Suprapubic skin (tissue), 4 donors: Measurements from ENCODE around the gene SLFN13. TPM values are rescaled to one million over a fixed set of nuclear protein-coding genes. Genes with fewer than 3 reads are reported as not detected.
"Not testable (repeated sequence)": the region's sequence is repeated elsewhere in the genome, so short reads cannot be mapped to it uniquely, and the experiment has no call there.

Source experiments
- DNase-seq, 2 donors: peaks; one replicate each; pipeline ENCODE4 v3.0.0-alpha.2; 2019; ENCODE audit warnings: low spot score in 2 of 2
- H3K27ac ChIP-seq: fragments of 200-600 bp; sonication (generic); one replicate; pipeline ENCODE4 v1.5.1; 2019
- H3K27me3 ChIP-seq: fragments of 200-600 bp; sonication (generic); one replicate; pipeline ENCODE4 v1.5.1; 2019
- H3K36me3 ChIP-seq: fragments of 200-600 bp; sonication (generic); one replicate; pipeline ENCODE4 v1.5.1; 2019
- H3K4me1 ChIP-seq: fragments of 200-600 bp; sonication (generic); one replicate; pipeline ENCODE4 v1.5.1; 2019
- H3K4me3 ChIP-seq: fragments of 200-600 bp; sonication (generic); one replicate; pipeline ENCODE4 v1.5.1; 2019; ENCODE audit warnings: mild to moderate bottlenecking
- H3K9me3 ChIP-seq: fragments of 200-600 bp; sonication (generic); one replicate; pipeline ENCODE4 v1.5.1; 2019
- CTCF ChIP-seq, 2 donors: fragments of 200-600 bp in 1 of 2; fragments of 450-650 bp in 1 of 2; sonication (generic) in 1 of 2; IDR thresholded peaks; one replicate each; pipeline ENCODE4 v1.5.1; 2016 to 2019; ENCODE audit warnings: antibody characterized with exemption in 2 of 2, mild to moderate bottlenecking in 1 of 2, moderate library complexity in 1 of 2
- EP300 ChIP-seq: sonication (generic); formaldehyde crosslinking; IDR thresholded peaks from one replicate; pipeline ENCODE4 v1.6.1; 2017; ENCODE audit warnings: antibody characterized with exemption
- POLR2A ChIP-seq, 2 donors: fragments of 450-650 bp; IDR thresholded peaks; one replicate each; pipeline ENCODE4 v1.6.1; 2017; ENCODE audit warnings: antibody characterized with exemption in 2 of 2, mild to moderate bottlenecking in 2 of 2, moderate library complexity in 2 of 2
- POLR2AphosphoS5 ChIP-seq, 3 donors: sonication (generic); formaldehyde crosslinking; IDR thresholded peaks; one replicate each; pipeline ENCODE4 v1.6.1; 2017; ENCODE audit warnings: antibody characterized with exemption in 3 of 3
- WGBS: methylation state at CpG from one replicate; pipeline ENCODE4 v1.1.5; 2018; 5-methylcytosine and 5-hydroxymethylcytosine counted together
- total RNA-seq, 4 donors: library from RNA; depleted of rRNA; stranded (reverse); fragments of >200 nt; gene quantifications; one replicate each; pipeline ENCODE4 v1.1.0, GENCODE V29; 2016

Gene SLFN13
- total RNA-seq, 4 donors from 2014 or later = 2.2 to 7.8 (median 6.0) TPM

GRCh38 chr17:35467824-35468223 is 19.3 kb upstream of the SLFN13 start:
- H3K4me3 ChIP-seq = no peak overlapping the region
- WGBS = 78% methylated on average over 4 of the region's 4 CpGs
- no peaks in the 10 kb centered on the region for H3K9me3 ChIP-seq
- no peaks in the 10 kb centered on the region for H3K4me1 ChIP-seq
- no peak overlapping the region for H3K27ac ChIP-seq
- no peak for TF ChIP-seq CTCF (IDR thresholded peaks at IDR 0.05)
- H3K36me3 ChIP-seq = no peaks in the 10 kb centered on the region
- DNase-seq = no peak
- H3K27me3 ChIP-seq = peaks cover 20% of the 10 kb centered on the region

- Histone ChIP-seq H3K27me3 (peaks cover 57% of the 10 kb centered on the region), H3K27ac (no peak overlapping the region), H3K36me3 (no peaks in the 10 kb centered on the region), H3K4me1 (peaks cover 9% of the 10 kb centered on the region), H3K9me3 (no peaks in the 10 kb centered on the region), H3K4me3 (peak overlapping the region; percentile 44)
- DNase-seq = no peak
- TF ChIP-seq POLR2A (IDR thresholded peaks at IDR 0.05) (no peak), POLR2AphosphoS5 (IDR thresholded peaks at IDR 0.05) (no peak), EP300 (no peak), CTCF (IDR thresholded peaks at IDR 0.05) (no peak)
- WGBS = 6% methylated on average over 14 of the region's 44 CpGs
Measured at GRCh38 chr17:35460354-35460851, 11.8 kb upstream of the SLFN13 start.

- DNase-seq, H3K9me3 ChIP-seq, H3K4me3 ChIP-seq, H3K4me1 ChIP-seq, H3K36me3 ChIP-seq, H3K27ac ChIP-seq: not testable (repeated sequence)
- WGBS = 88% methylated on average over 5 of the region's 5 CpGs
- peaks cover 37% of the 10 kb centered on the region for H3K27me3 ChIP-seq
Measured at GRCh38 chr17:35454035-35454434, 5.5 kb upstream of the SLFN13 start.

- H3K4me1 ChIP-seq = peaks cover 14% of the 10 kb centered on the region
- 64% methylated on average over 1 of the region's 1 CpG for WGBS
- no peaks in the 10 kb centered on the region for H3K36me3 ChIP-seq
- TF ChIP-seq POLR2A (IDR thresholded peaks at IDR 0.05) = no peak
- TF ChIP-seq EP300 = no peak
- no peak for TF ChIP-seq POLR2AphosphoS5 (IDR thresholded peaks at IDR 0.05)
- no peak for TF ChIP-seq CTCF (IDR thresholded peaks at IDR 0.05)
- no peak overlapping the region for H3K4me3 ChIP-seq
- H3K27ac ChIP-seq = no peak overlapping the region
- no peak for DNase-seq
- H3K27me3 ChIP-seq = peaks cover 40% of the 10 kb centered on the region
- H3K9me3 ChIP-seq = no peaks in the 10 kb centered on the region
Measured at GRCh38 chr17:35453171-35453570, 4.6 kb upstream of the SLFN13 start.

- Histone ChIP-seq H3K27me3 (peaks cover 33% of the 10 kb centered on the region), H3K4me3 (peak overlapping the region; percentile 22), H3K27ac (no peak overlapping the region), H3K9me3 (no peaks in the 10 kb centered on the region), H3K4me1 (peaks cover 23% of the 10 kb centered on the region), H3K36me3 (no peaks in the 10 kb centered on the region)
- no peak for DNase-seq
- TF ChIP-seq POLR2A (IDR thresholded peaks at IDR 0.05) (no peak), CTCF (IDR thresholded peaks at IDR 0.05) (no peak), POLR2AphosphoS5 (IDR thresholded peaks at IDR 0.05) (no peak), EP300 (no peak)
- WGBS = 20% methylated on average over 36 of the region's 36 CpGs
Measured at GRCh38 chr17:35449371-35449931, 885 bp upstream of the SLFN13 start.

- peaks cover 33% of the 10 kb centered on the region for H3K27me3 ChIP-seq
- TF ChIP-seq EP300 = no peak
- TF ChIP-seq POLR2AphosphoS5 (IDR thresholded peaks at IDR 0.05) = no peak
- no peak for TF ChIP-seq POLR2A (IDR thresholded peaks at IDR 0.05)
- no peak for TF ChIP-seq CTCF (IDR thresholded peaks at IDR 0.05)
- DNase-seq = no peak
Measured at GRCh38 chr17:35448899-35449227, 297 bp upstream of the SLFN13 start.

More at GRCh38 chr17:35448899-35449227, 297 bp upstream of the SLFN13 start:
- Histone ChIP-seq H3K4me3 (peak overlapping the region; percentile 53), H3K27ac (no peak overlapping the region), H3K4me1 (peaks cover 23% of the 10 kb centered on the region), H3K9me3 (no peaks in the 10 kb centered on the region), H3K36me3 (no peaks in the 10 kb centered on the region)
- 50% methylated on average over 7 of the region's 16 CpGs for WGBS
